GM12865 (cell line): ENCODE measurements around the gene CPD.
"Not testable (repeated sequence)": the region's sequence is repeated elsewhere in the genome, so short reads cannot be mapped to it uniquely, and the experiment has no call there.

Experiments
- DNase-seq: peaks from one replicate; pipeline ENCODE4 v3.0.0; 2010; ENCODE audit warnings: low read depth
- H3K4me3 ChIP-seq: 2 replicates; pipeline ENCODE4 v1.5.1; 2011; ENCODE audit warnings: mild to moderate bottlenecking, low read depth, low read length, control low read depth
- TF ChIP-seq, protein P1 (sequence below): IDR thresholded peaks from 2 replicates; pipeline ENCODE4 v1.5.1; 2011; ENCODE audit warnings: low read length, control low read depth, low read depth, inconsistent platforms; ENCODE audit not compliant: insufficient read depth; ENCODE audit errors: missing control alignments

CPD gene

DNA sequence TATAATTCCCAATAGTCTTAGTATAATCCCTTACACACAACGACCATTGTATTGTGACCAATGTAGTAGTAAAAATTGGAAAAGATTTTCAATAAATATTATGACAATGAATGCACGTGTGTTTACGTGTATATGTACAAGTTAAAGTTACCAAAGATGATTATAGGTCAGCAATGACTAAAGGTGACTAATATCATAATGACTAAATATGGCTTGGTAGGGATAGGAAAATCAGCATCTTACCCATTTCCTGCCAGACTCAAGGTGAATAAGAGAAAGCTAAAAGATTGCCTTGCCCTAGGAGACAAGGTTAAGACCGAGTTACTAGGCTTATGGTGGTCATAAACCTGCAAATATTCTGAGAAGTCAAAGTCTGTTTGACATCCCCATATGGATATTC is 34.4 kb downstream of the CPD start:
- TF ChIP-seq, protein P1, sequence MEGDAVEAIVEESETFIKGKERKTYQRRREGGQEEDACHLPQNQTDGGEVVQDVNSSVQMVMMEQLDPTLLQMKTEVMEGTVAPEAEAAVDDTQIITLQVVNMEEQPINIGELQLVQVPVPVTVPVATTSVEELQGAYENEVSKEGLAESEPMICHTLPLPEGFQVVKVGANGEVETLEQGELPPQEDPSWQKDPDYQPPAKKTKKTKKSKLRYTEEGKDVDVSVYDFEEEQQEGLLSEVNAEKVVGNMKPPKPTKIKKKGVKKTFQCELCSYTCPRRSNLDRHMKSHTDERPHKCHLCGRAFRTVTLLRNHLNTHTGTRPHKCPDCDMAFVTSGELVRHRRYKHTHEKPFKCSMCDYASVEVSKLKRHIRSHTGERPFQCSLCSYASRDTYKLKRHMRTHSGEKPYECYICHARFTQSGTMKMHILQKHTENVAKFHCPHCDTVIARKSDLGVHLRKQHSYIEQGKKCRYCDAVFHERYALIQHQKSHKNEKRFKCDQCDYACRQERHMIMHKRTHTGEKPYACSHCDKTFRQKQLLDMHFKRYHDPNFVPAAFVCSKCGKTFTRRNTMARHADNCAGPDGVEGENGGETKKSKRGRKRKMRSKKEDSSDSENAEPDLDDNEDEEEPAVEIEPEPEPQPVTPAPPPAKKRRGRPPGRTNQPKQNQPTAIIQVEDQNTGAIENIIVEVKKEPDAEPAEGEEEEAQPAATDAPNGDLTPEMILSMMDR: no peak
- DNase-seq: no peak
- H3K4me3 ChIP-seq: no peak overlapping the region

DNA sequence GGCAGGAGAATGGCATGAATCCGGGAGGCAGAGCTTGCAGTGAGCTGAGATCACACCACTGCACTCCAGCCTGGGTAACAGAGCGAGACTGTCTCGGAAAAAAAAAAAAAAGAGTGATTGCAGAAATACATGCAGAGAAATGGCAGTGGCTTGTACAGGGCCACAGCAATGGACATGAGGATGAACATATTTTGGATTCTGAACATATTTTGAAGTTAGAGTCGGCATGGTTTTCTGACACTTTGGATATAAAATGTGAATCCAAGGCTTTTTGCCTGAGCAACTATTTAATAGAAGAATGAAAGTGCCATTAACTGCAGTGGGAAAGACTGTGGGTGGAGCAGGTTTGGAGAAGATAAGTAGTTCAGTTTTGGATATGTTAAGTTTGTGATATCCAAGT is 35.8 kb downstream of the CPD start:
- DNase-seq: no peak
- H3K4me3 ChIP-seq: no peak overlapping the region
- TF ChIP-seq, protein P1: no peak

DNA sequence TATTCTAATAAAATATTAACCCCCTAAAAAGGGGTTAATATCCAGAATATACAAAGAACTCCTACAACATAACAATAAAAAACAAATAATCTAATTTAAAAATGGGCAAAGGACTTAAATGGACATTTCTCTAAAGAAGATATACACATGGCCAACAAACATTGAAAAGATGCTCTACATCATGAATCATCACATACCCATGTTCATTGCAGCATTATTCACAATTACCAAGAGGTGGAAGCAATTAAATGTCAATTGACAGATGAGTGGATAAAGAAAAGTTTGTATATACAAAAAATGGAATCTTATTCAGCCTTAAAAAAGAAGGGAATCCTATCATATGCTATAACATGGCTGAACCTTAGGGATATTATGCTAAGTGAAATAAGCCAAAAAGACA is 36.8 kb downstream of the CPD start:
- no peak overlapping the region for H3K4me3 ChIP-seq
- no peak for DNase-seq
- TF ChIP-seq, protein P1: no peak

GRCh38 chr17:30418070-30418469 is 39.3 kb downstream of the CPD start:
- H3K4me3 ChIP-seq, DNase-seq: not testable (repeated sequence)

DNA sequence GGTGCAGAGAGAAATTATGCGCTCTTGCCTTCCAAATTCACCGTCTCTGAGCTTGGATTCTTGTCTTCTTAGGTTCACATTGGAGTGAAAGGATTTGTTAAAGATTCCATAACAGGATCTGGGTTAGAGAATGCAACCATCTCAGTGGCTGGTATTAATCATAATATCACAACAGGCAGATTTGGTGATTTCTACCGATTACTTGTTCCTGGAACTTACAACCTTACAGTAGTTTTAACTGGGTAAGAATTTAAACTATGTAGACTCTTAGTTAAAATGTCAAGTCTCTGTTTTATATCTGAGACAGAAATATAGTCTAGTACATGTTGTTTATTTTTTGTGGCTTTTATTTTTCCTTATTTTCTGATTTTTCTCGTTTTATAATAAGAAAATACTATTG is 42.9 kb downstream of the CPD start:
- no peak overlapping the region for H3K4me3 ChIP-seq
- no peak for DNase-seq
- TF ChIP-seq, protein P1: no peak

DNA sequence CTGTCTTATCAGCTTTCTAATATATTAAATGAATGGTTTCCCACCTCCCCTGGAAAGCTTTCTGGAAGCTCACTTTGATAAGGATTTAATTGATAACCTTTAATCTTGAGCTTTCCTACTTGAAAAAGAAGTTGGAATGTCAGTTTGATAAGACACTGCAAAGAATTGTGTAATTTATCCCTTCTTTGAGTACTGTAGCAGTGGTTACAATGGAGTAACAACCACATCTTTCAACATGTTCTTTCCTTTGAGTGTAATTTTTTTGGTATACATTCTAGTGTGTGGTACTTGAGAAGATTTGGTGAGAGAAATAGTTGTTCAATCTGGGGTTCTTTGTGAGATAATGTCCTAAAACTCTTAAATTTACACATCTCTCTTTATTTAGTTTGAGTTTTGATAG is 43.4 kb downstream of the CPD start:
- no peak for DNase-seq
- no peak overlapping the region for H3K4me3 ChIP-seq
- TF ChIP-seq, protein P1: no peak

DNA sequence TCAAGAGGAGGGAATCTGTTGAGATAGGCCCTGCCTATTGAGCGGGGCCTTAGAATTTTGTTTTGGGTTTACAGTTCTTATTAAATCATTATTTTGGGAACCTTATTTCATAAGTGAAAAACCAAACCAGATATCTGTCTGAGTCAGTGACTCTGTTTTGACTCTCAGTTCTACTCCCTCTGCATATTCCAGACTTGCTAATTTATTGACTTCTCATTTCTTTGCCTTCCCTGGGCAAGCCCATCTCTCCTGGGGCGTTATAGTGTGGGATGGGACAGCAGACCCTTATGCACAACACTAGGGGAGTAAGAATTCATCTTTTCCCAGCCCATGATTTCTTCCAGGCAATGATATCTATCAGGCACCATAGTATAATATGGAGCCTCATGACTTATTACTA is 45.7 kb downstream of the CPD start:
- no peak for DNase-seq
- TF ChIP-seq, protein P1: no peak
- H3K4me3 ChIP-seq: no peak overlapping the region

DNA sequence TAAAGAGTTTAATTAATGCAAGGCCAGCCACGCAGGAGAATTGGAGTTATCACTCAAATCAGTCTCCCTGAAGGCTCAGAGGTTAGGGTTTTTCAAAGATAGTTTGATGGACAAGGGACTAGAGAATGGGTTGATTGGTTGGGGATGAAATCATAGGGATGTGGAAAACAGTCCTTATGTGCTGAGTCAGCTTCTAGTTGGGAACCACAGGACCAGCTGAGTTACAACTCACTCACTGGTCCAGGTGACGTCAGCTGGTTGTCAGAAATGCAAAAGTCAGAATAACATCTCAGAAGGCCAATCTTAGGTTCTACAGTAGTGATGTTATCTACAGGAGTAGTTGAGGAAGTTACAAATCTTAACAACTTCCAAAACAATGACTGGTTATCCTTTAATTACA is 47.6 kb downstream of the CPD start:
- no peak overlapping the region for H3K4me3 ChIP-seq
- DNase-seq: no peak
- TF ChIP-seq, protein P1: no peak
